Skeletal muscle cell (primary cell): ENCODE data around the gene NEGR1.

Experiments used
- DNase-seq: peaks from one replicate; pipeline ENCODE4 v3.0.0-alpha.2; 2010; ENCODE audit warnings: low read depth
- H3K4me3 ChIP-seq: 2 replicates; pipeline ENCODE4 v1.5.1; 2011; ENCODE audit warnings: low read depth, mild to moderate bottlenecking, control low read depth, low read length, moderate library complexity

NEGR1 gene

DNA sequence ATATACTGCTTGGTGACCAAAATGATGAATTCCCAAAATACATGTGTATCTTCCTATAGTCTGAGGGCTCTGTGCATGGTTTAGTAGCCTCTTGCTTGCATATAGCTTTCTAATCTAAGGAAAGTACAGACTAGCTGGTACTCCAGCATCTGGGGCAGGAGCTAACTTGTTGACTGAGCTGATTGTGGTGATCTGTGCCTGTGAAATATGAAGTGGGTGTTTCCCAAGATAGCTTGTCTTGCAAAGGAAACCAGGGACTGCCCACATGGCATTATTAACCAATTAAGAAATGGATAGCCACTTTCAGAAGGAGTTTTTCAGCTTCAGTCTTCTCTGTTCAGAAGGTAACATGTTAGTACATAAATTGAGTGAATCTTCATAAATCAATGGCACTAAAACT is 219.8 kb downstream of the NEGR1 start:
- H3K4me3 ChIP-seq = no peak overlapping the region
- DNase-seq = no peak

GRCh38 chr1:72060466-72061245 is 221.7 kb downstream of the NEGR1 start:
- H3K4me3 ChIP-seq = no peak overlapping the region
- DNase-seq = no peak

DNA sequence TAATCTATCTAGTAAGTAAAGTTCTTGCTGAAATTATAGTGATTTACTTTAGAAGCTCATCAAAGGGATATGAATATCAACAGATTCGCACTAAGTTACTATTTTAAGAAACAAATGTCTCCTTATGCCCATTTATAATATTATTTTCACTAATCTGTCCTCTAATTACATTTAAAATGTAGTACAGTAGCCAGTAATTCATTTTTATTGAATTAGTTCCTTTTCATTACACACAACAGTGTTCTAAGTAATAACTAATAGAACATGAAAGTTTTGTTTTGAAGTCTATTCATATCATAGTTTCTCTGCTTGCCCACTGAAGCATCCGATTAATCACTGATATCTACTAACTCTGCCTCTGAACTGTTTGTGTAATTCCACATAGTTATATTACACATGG is 225.8 kb downstream of the NEGR1 start:
- H3K4me3 ChIP-seq = no peak overlapping the region
- DNase-seq = no peak

DNA sequence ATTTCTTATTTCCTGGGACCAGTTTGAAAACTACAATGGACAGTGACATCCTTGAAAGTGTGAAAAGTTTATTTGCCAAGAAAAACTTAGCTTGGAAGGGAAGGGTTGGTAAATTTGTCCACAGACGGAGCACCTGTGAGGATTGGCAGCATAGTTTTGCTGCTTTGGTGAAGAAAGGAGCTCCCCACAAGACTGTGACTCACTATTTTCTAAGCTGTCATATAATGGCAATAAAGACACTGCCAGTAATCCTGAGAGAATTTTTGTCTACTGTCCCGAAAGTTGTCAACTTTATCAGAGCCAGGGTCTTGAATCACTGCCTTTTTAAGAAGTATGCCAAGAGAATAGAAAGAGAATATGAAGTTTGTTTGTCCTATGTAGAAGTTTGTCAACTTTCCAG is 230.8 kb downstream of the NEGR1 start:
- DNase-seq = no peak
- no peak overlapping the region for H3K4me3 ChIP-seq

DNA sequence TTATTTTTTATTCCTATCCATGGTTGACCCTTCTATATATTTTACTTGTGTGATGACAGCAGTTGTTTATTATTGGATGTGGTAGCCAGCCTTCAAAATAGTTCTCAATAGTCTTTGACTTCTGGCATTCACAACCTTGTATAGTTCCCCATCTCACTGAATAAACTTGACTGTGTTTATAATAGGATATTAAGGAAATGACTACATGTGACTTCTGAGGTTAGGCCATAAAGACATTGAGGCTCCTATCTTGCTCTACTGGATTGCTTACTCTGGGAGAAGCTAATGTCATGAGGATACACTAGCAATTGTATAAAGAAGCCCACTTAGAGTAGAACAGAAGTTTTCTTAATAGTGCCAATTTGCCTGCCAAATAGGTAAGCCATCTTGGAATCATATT is 231.8 kb downstream of the NEGR1 start:
- no peak overlapping the region for H3K4me3 ChIP-seq
- no peak for DNase-seq

- H3K4me3 ChIP-seq = no peak overlapping the region
- DNase-seq = peak; percentile 0
Observed at GRCh38 chr1:72037745-72038343, 244.5 kb downstream of the NEGR1 start.

DNA sequence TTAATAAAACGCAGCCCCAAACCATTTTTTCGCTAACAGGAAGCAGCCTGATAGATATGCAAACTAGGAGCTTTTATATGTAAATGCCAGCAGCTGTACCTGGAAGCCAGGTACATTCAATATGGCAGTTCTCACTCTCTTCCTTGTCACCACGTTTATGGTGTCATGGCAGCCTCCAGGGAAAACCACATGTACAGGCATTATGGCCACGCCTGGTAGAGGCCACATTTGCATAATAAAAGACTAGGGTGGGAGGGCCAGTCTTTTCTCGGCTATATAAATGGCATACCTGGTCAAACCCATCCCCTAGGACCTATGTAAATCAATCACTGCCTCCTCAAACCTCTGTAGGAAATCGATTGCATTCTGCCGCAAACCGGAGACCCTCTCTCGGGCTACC is 247.5 kb downstream of the NEGR1 start:
- no peak overlapping the region for H3K4me3 ChIP-seq
- DNase-seq = no peak

DNA sequence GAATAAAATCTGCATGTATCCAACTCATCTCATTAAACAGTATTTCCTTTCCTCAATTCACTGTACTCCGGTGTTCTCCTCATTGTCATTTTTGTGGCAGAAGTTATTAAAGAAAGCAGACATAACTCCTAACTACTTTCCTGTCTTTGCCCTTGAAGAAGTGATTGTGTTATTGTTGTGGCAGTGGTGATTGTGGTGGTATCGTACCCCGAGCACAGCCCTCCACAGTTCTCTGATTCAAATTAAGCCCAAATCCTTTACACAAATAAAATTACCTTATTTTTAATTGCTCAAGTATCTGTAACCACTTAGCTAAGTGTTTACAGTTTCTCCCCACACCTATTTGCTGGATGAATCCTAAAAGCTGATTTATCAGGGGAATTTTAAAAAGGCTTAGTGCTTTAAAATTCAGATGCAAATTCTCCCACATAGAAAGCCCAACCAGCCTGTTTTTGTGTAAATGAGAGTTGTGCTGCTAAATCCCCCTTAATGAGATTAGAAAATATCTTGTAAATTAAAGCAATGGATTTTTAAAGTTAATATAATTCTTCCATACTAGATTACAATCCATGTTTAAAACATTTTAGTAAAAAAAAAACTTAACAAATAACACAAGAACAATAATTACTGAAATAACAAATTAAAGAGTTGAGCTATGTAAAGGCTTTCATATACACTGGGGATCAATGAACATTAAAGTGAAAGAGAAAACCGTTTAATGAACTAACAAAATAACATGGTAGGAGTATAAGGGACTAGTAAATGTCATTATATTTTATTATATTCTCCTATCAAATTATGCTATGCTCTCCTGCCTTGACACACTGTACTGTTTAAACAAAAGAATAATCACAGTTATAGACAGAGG is 259.0 kb downstream of the NEGR1 start:
- DNase-seq = no peak
- no peak overlapping the region for H3K4me3 ChIP-seq

- no peak overlapping the region for H3K4me3 ChIP-seq
- DNase-seq = no peak
Observed at GRCh38 chr1:72018562-72018961, 263.8 kb downstream of the NEGR1 start.

GRCh38 chr1:72015006-72015405 is 267.3 kb downstream of the NEGR1 start:
- H3K4me3 ChIP-seq = no peak overlapping the region
- no peak for DNase-seq

DNA sequence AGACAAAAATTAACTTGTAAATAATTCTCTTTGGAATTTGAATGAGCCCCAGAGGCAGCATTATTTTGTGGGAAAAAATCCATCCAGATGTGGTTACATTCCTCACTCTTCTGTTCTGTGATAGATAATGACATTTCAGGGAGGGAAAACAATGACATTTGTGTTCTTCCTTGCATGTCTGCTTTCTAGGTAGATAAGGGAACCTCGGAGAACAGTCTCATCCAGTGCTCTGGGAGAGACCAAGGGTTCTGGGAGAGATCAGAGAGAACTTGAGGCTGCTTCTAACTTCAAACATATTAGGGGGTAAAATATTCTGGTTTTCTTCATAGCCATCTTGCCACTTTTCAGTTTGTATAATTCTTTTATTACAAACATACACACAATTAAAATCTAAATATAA is 269.2 kb downstream of the NEGR1 start:
- no peak for DNase-seq
- no peak overlapping the region for H3K4me3 ChIP-seq

DNA sequence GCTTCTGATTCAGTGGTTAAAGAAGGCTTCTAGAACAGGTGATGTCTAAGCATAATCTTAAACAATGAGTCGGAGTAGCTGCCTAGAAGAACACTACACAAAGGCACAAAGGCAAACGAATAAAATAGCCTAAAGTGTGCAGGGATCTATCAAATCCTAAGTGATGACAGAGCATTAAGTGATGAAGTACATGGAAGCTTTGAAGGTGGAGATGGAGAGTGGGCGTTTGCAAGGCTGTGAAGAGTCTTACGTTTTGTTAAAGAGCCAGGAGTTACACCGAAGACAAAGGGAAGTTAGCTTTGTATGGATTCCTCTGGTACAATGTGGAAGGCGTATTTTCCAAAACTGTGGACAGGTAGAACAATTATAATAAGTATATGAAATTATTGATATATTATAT is 270.6 kb downstream of the NEGR1 start:
- DNase-seq = no peak

DNA sequence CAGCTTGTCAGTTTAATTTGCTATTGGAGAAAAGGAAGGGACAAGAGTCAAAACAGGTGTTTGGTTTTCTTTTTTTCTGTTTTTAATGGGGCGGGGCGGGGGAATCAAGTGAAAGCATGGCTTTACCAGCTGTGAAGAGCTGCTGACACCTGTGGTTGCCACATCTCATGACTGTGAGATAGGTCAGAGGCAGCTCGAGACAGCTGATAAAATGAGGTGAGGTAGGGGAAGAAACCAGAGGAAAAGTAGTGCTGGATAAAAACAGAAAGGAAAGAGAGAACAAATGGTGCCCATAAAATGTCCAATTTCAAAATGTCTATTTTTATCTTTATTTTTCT is 272.3 kb downstream of the NEGR1 start:
- peak; percentile 41 for DNase-seq
- no peak overlapping the region for H3K4me3 ChIP-seq

More for the DNA sequence above, 270.6 kb downstream of the NEGR1 start:
- H3K4me3 ChIP-seq = no peak overlapping the region

GRCh38 chr1:72009173-72010093 is 272.9 kb downstream of the NEGR1 start:
- H3K4me3 ChIP-seq = no peak overlapping the region
- no peak for DNase-seq

GRCh38 chr1:72007312-72007711 is 275.0 kb downstream of the NEGR1 start:
- DNase-seq = no peak
- no peak overlapping the region for H3K4me3 ChIP-seq

GRCh38 chr1:72006092-72006491 is 276.2 kb downstream of the NEGR1 start:
- no peak for DNase-seq

GRCh38 chr1:72003092-72003491 is 279.2 kb downstream of the NEGR1 start:
- no peak for DNase-seq
- H3K4me3 ChIP-seq = no peak overlapping the region

More at GRCh38 chr1:72006092-72006491, 276.2 kb downstream of the NEGR1 start:
- H3K4me3 ChIP-seq = no peak overlapping the region

DNA sequence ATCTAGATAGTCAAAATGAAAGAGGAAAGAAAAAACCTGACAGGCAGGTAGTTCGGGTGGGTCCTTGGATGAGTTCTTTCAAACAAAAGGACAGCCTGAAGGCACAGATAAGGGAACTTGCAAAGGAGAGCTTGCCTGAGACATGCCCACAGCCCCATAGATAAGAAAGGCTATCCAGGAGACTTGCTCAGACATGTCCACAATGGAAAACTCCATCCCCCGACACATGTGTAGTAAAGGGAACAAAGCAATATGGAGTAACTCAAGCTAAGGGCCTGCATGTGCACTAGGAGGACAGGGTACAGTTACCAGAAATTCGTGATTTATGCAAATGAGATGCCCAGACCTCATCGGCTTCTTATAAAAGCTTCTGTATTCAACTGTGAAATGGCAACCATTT is 281.5 kb downstream of the NEGR1 start:
- DNase-seq = no peak
- no peak overlapping the region for H3K4me3 ChIP-seq

- DNase-seq = no peak
- no peak overlapping the region for H3K4me3 ChIP-seq
Observed at GRCh38 chr1:71994646-71995045, 287.7 kb downstream of the NEGR1 start.
